Liver (tissue), 9 donors: ENCODE measurements around the gene BAIAP3. TPM values are rescaled to one million over a fixed set of nuclear protein-coding genes. Genes with fewer than 3 reads are reported as not detected.

Experiments
- DNase-seq: peaks from one replicate; pipeline ENCODE4 v3.0.0-alpha.2; 2017; ENCODE audit warnings: low spot score
- H3K27ac ChIP-seq, 2 donors: one replicate each; pipeline ENCODE4 v1.7.0; 2013; ENCODE audit warnings: inconsistent platforms in 2 of 2, low read length in 2 of 2, control low read depth in 1 of 2, low read depth in 1 of 2, mild to moderate bottlenecking in 1 of 2
- H3K27me3 ChIP-seq, 4 donors: one replicate each; pipeline versions ENCODE4 v1.6.1 to v1.7.0; 2013; ENCODE audit warnings: low read length in 3 of 4, inconsistent platforms in 1 of 4, mild to moderate bottlenecking in 1 of 4, moderate library complexity in 1 of 4; ENCODE audit not compliant: control insufficient read depth in 4 of 4, insufficient read depth in 4 of 4
- H3K36me3 ChIP-seq, 4 donors: one replicate each; pipeline versions ENCODE4 v1.6.1 to v1.7.0; 2013; ENCODE audit warnings: low read length in 3 of 4, mild to moderate bottlenecking in 3 of 4, low read depth in 1 of 4, moderate library complexity in 1 of 4; ENCODE audit not compliant: control insufficient read depth in 4 of 4, insufficient read depth in 3 of 4
- H3K4me1 ChIP-seq, 4 donors: one replicate each; pipeline versions ENCODE4 v1.6.1 to v1.7.0; 2013; ENCODE audit warnings: low read length in 3 of 4, mild to moderate bottlenecking in 3 of 4, moderate library complexity in 1 of 4; ENCODE audit not compliant: control insufficient read depth in 4 of 4, insufficient read depth in 4 of 4
- H3K4me3 ChIP-seq, 3 donors: one replicate each; pipeline versions ENCODE4 v1.6.1 to v1.7.0; 2013; ENCODE audit warnings: low read length in 3 of 3, control low read depth in 1 of 3, low read depth in 1 of 3, mild to moderate bottlenecking in 1 of 3
- H3K9ac ChIP-seq, 2 donors: one replicate each; pipeline ENCODE4 v1.7.0; 2013; ENCODE audit warnings: low read length in 2 of 2, mild to moderate bottlenecking in 2 of 2, moderate library complexity in 2 of 2, control low read depth in 1 of 2, low read depth in 1 of 2
- H3K9me3 ChIP-seq, 4 donors: one replicate each; pipeline versions ENCODE4 v1.6.1 to v1.7.0; 2013; ENCODE audit warnings: low read length in 3 of 4; ENCODE audit not compliant: control insufficient read depth in 4 of 4
- EGR1 ChIP-seq, 2 donors: IDR thresholded peaks; 2 replicates each; pipeline ENCODE4 v1.6.1; 2016 to 2018; ENCODE audit warnings: antibody characterized with exemption in 2 of 2, low read depth in 2 of 2
- FOXA1 ChIP-seq: IDR thresholded peaks from 2 replicates; pipeline ENCODE4 v1.6.1; 2016; ENCODE audit warnings: antibody characterized with exemption
- FOXA2 ChIP-seq: IDR thresholded peaks from 2 replicates; pipeline ENCODE4 v1.6.1; 2016; ENCODE audit warnings: antibody characterized with exemption
- GABPA ChIP-seq, 2 donors: IDR thresholded peaks in 1 of 2; conservative IDR thresholded peaks in 1 of 2; 2 replicates each; pipeline ENCODE4 v1.6.1; 2016; ENCODE audit warnings: antibody characterized with exemption in 2 of 2, mild to moderate bottlenecking in 1 of 2, moderate library complexity in 1 of 2
- HNF4A ChIP-seq, 2 donors: conservative IDR thresholded peaks; 2 replicates each; pipeline ENCODE4 v1.6.1; 2016; ENCODE audit warnings: antibody characterized with exemption in 2 of 2, mild to moderate bottlenecking in 2 of 2
- HNF4G ChIP-seq: IDR thresholded peaks from 2 replicates; pipeline ENCODE4 v1.6.1; 2016; ENCODE audit warnings: antibody characterized with exemption
- JUND ChIP-seq, 2 donors: IDR thresholded peaks; 2 replicates each; pipeline ENCODE4 v1.6.1; 2016; ENCODE audit warnings: antibody characterized with exemption in 2 of 2
- NR2F2 ChIP-seq: IDR thresholded peaks from 2 replicates; pipeline ENCODE4 v1.6.1; 2016; ENCODE audit warnings: antibody characterized with exemption
- RAD21 ChIP-seq, 2 donors: IDR thresholded peaks; 2 replicates each; pipeline ENCODE4 v1.6.1; 2016; ENCODE audit warnings: antibody characterized with exemption in 2 of 2, mild to moderate bottlenecking in 2 of 2
- RXRA ChIP-seq, 2 donors: IDR thresholded peaks; 2 replicates each; pipeline ENCODE4 v1.6.1; 2017 to 2018; ENCODE audit warnings: antibody characterized with exemption in 2 of 2, mild to moderate bottlenecking in 1 of 2
- SP1 ChIP-seq: IDR thresholded peaks from 2 replicates; pipeline ENCODE4 v1.6.1; 2018; ENCODE audit warnings: antibody characterized with exemption, mild to moderate bottlenecking
- TAF1 ChIP-seq: conservative IDR thresholded peaks from 2 replicates; pipeline ENCODE4 v1.6.1; 2016; ENCODE audit warnings: antibody characterized with exemption, mild to moderate bottlenecking
- YY1 ChIP-seq: IDR thresholded peaks from 2 replicates; pipeline ENCODE4 v1.6.1; 2016; ENCODE audit warnings: antibody characterized with exemption, mild to moderate bottlenecking
- WGBS: extraction: QIAGEN DNeasy Blood & Tissue Kit; methylation state at CpG from one replicate; pipeline ENCODE4 v1.1.7; 2013; 5-methylcytosine and 5-hydroxymethylcytosine counted together
- polyA plus RNA-seq, 2 donors: library from polyadenylated mRNA; stranded (reverse) in 1 of 2; unstranded in 1 of 2; fragments of 200-250 nt in 1 of 2; fragments of >200 nt in 1 of 2; fragmentation: Nextera tagmentation in 1 of 2; extraction: Ambion mirVana in 1 of 2; gene quantifications; one replicate each; pipeline versions ENCODE4 v1.2.1 to v1.2.3, GENCODE V29; 2013 to 2015
- total RNA-seq, 2 donors: library from RNA; depleted of rRNA; stranded (reverse); fragments of >200 nt; gene quantifications; one replicate each; pipeline ENCODE4 v1.2.3, GENCODE V29; 2014
- TF ChIP-seq, protein P1 (sequence below): fragments of 150-350 bp; IDR thresholded peaks from 2 replicates; pipeline ENCODE4 v1.5.1; 2017; ENCODE audit warnings: improper control_type of control experiment, low read depth, low read length; ENCODE audit not compliant: missing input control
- TF ChIP-seq, protein P2 (sequence below): IDR thresholded peaks from 2 replicates; pipeline ENCODE4 v1.6.1; 2016; ENCODE audit warnings: antibody characterized with exemption
- TF ChIP-seq, protein P3 (sequence below): IDR thresholded peaks from 2 replicates; pipeline ENCODE4 v1.6.1; 2016; ENCODE audit warnings: antibody characterized with exemption
- TF ChIP-seq, protein P4 (sequence below): IDR thresholded peaks from 2 replicates; pipeline ENCODE4 v1.6.1; 2016; ENCODE audit warnings: antibody characterized with exemption, mild to moderate bottlenecking
- TF ChIP-seq, protein P5 (sequence below): IDR thresholded peaks from 2 replicates; pipeline ENCODE4 v1.6.1; 2016; ENCODE audit warnings: antibody characterized with exemption
- donor health status: healthy.
- donor health status: healthy.
- donor health status: healthy.
- donor health status: healthy.
- donor health status: healthy.

The BAIAP3 gene
- total and polyA plus RNA-seq, 4 donors: 1.6 to 3.8 (median 2.6) TPM

DNA sequence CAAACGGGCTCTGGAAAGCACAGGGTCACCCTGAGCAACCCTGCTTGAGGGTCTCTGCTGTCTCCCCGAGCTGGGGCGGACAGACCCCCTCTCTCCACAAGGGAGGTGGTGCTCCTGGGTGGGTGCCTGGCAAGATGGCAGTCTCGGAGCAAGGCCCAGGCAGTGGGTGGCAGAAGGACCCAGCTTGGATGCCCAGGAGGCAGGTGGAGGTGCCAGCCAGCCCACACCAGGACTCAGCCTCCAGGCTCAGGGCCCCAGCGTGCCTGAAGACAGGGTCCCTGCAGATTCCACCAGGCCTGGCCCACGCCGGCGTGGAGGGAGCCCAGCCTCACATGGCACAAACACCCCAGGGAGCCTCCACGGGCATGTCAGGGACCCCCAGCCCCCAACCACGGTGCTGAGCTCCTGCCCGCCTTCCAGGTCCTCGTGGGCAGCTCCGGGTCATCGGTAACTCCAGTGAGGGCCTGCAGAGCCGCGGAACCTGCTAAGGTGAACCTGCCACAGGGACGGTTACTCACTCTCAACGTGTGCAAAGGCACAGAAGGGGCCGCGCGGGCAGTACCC is 60.2 kb downstream of the BAIAP3 start:
- Histone ChIP-seq H3K4me1 (no peaks in the 10 kb centered on the region), H3K9ac (no peak overlapping the region), H3K4me3 (no peak overlapping the region), H3K27me3 (no peaks in the 10 kb centered on the region), H3K27ac (no peak overlapping the region), H3K36me3 (peaks cover 13 to 51% (median 25%) of the 10 kb centered on the region in 4 donors), H3K9me3 (no peaks in the 10 kb centered on the region)
- TF ChIP-seq YY1: no peak
- no peak for TF ChIP-seq HNF4G
- no peak for TF ChIP-seq EGR1 (IDR thresholded peaks at IDR 0.05; ENCODE audit: low read depth in 2 of 2)
- TF ChIP-seq, protein P1, sequence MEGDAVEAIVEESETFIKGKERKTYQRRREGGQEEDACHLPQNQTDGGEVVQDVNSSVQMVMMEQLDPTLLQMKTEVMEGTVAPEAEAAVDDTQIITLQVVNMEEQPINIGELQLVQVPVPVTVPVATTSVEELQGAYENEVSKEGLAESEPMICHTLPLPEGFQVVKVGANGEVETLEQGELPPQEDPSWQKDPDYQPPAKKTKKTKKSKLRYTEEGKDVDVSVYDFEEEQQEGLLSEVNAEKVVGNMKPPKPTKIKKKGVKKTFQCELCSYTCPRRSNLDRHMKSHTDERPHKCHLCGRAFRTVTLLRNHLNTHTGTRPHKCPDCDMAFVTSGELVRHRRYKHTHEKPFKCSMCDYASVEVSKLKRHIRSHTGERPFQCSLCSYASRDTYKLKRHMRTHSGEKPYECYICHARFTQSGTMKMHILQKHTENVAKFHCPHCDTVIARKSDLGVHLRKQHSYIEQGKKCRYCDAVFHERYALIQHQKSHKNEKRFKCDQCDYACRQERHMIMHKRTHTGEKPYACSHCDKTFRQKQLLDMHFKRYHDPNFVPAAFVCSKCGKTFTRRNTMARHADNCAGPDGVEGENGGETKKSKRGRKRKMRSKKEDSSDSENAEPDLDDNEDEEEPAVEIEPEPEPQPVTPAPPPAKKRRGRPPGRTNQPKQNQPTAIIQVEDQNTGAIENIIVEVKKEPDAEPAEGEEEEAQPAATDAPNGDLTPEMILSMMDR: no peak
- no peak for TF ChIP-seq NR2F2
- TF ChIP-seq, protein P2, sequence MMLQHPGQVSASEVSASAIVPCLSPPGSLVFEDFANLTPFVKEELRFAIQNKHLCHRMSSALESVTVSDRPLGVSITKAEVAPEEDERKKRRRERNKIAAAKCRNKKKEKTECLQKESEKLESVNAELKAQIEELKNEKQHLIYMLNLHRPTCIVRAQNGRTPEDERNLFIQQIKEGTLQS: no peak
- TF ChIP-seq, protein P3, sequence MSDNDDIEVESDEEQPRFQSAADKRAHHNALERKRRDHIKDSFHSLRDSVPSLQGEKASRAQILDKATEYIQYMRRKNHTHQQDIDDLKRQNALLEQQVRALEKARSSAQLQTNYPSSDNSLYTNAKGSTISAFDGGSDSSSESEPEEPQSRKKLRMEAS: no peak
- TF ChIP-seq RAD21 (IDR thresholded peaks at IDR 0.05): no peak
- no peak for TF ChIP-seq FOXA2
- TF ChIP-seq, protein P4, sequence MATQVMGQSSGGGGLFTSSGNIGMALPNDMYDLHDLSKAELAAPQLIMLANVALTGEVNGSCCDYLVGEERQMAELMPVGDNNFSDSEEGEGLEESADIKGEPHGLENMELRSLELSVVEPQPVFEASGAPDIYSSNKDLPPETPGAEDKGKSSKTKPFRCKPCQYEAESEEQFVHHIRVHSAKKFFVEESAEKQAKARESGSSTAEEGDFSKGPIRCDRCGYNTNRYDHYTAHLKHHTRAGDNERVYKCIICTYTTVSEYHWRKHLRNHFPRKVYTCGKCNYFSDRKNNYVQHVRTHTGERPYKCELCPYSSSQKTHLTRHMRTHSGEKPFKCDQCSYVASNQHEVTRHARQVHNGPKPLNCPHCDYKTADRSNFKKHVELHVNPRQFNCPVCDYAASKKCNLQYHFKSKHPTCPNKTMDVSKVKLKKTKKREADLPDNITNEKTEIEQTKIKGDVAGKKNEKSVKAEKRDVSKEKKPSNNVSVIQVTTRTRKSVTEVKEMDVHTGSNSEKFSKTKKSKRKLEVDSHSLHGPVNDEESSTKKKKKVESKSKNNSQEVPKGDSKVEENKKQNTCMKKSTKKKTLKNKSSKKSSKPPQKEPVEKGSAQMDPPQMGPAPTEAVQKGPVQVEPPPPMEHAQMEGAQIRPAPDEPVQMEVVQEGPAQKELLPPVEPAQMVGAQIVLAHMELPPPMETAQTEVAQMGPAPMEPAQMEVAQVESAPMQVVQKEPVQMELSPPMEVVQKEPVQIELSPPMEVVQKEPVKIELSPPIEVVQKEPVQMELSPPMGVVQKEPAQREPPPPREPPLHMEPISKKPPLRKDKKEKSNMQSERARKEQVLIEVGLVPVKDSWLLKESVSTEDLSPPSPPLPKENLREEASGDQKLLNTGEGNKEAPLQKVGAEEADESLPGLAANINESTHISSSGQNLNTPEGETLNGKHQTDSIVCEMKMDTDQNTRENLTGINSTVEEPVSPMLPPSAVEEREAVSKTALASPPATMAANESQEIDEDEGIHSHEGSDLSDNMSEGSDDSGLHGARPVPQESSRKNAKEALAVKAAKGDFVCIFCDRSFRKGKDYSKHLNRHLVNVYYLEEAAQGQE: no peak
- TF ChIP-seq RXRA (IDR thresholded peaks at IDR 0.05): no peak
- TF ChIP-seq, protein P5, sequence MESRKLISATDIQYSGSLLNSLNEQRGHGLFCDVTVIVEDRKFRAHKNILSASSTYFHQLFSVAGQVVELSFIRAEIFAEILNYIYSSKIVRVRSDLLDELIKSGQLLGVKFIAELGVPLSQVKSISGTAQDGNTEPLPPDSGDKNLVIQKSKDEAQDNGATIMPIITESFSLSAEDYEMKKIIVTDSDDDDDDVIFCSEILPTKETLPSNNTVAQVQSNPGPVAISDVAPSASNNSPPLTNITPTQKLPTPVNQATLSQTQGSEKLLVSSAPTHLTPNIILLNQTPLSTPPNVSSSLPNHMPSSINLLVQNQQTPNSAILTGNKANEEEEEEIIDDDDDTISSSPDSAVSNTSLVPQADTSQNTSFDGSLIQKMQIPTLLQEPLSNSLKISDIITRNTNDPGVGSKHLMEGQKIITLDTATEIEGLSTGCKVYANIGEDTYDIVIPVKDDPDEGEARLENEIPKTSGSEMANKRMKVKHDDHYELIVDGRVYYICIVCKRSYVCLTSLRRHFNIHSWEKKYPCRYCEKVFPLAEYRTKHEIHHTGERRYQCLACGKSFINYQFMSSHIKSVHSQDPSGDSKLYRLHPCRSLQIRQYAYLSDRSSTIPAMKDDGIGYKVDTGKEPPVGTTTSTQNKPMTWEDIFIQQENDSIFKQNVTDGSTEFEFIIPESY: no peak
- no peak for TF ChIP-seq JUND (IDR thresholded peaks at IDR 0.05)
- TF ChIP-seq SP1: no peak
- no peak for TF ChIP-seq FOXA1
- no peak for TF ChIP-seq GABPA (IDR thresholded peaks at IDR 0.05 in 1 of 2, conservative IDR thresholded peaks at IDR 0.05 in 1 of 2)
- TF ChIP-seq TAF1: no peak
- no peak for TF ChIP-seq HNF4A (conservative IDR thresholded peaks at IDR 0.05)
- DNase-seq: no peak
- 97% methylated on average over 21 of the region's 21 CpGs for WGBS
